Endometrial microvascular endothelial cells (primary cell): ENCODE results near the gene PRR36. TPM values are rescaled to one million over a fixed set of nuclear protein-coding genes. Genes with fewer than 3 reads are reported as not detected.

ENCODE experiments used
- in situ Hi-C: cut with HindIII; loops from 2 replicates; pipeline ENCODE4 v1.10.0; 2017; ENCODE audit warnings: low sequenced_read_pairs, low pct_unique_long_range_greater_than_20kb; ENCODE audit errors: inconsistent ontology term
- total RNA-seq: library from RNA; depleted of rRNA; stranded (reverse); fragments of >200 nt; gene quantifications from one replicate; pipeline ENCODE4 v1.2.3, GENCODE V29; 2015; ENCODE audit errors: inconsistent ontology term

PRR36 gene
- total RNA-seq, 1 donor from 2014 or later, result not detected

- in situ Hi-C loops, result no loop called here
Measured at GRCh38 chr19:7832781-7833180, 41.4 kb downstream of the PRR36 start.

DNA sequence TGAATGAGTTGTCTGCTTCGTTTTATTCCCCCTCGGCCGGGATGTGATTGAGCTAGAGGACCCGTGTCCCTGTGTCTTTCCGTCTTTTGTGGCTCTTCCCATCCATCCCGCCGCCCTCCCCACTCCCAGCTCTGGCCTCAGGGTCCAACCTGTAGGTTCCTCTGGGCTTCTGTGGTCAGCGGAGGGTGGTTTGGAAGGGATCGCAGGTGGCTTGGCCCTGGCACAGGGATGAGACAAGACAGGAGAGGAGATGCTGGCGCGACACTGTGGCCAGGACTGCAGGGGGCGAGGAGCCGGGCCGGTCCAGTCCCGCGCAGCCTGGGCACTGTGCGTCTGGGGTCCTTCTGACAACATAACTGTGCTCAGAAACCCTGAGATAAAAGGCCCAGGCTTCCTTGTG lies 42.2 kb downstream of the PRR36 start:
- in situ Hi-C loops, result no loop called here

DNA sequence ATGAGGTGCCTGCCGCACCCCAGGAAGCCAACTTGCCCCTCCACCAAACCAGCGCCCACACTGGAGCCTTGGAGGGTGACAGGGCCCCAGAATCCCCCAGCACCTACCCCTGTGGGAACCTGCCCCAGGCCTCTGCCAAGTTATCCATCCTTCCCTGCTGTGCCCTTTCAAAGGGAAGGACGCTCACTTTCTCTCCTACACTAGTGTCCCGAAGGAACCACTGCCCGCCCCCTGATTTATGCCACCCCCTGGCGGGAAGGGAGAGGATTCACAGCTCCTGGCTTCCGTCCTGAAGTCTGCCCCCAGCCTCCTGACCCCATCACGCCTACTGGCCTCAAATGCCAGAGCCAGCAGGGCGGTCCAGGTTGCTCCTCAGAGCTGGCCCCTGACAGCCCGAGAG lies 42.7 kb downstream of the PRR36 start:
- in situ Hi-C loops, result no loop called here

DNA sequence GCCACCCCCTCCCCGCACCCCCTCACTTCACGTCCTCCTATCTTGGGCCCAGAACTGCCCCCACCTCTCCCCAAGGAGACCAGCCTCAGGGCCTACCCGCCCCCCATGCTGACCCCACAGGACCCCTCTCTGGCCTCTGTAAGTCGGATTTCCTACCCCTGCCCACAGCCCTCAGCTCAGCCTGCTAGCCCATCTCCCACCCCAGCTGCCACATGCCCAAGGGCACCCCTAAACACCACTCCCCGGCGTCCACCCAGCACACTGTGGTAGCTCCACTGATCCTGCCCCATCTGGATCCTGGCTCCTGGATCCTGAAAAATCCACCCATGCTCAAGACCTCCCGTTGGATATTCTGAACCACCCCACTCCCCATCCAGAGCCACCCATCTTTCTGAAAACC lies 43.4 kb downstream of the PRR36 start:
- in situ Hi-C loops, result no loop called here

DNA sequence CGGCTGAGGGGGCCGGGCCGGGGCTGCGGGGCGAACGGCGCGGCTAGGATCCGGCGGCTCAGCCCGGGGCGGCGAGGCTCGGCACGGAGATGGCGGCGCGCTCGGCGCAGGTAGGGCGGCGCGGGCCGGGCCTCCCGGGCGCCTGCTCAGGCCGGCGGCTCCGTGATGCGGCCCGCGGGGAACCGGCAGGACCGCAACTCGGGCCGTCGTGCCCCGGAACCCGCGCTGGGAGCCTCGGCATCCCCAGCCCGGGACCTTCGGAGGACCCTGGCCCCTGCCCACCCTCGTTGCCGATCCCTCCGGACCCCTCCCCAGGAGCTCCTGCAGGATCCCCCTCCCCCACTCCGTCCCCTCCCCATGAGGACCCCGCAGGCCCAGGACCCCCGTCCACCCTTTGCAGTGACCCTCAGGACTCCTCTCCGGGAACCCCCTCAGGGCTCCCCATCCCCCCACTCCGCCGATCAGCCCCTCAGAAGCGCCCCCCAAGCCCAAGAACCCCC lies 43.9 kb downstream of the PRR36 start:
- in situ Hi-C loops, result no loop called here

GRCh38 chr19:7829561-7830271 lies 44.5 kb downstream of the PRR36 start, which contains the start of gene EVI5L:
Gene EVI5L (plus strand): TSS chr19:7830218. CDS start chr19:7846543, 16,325 bp downstream.
- in situ Hi-C loops, result no loop called here

DNA sequence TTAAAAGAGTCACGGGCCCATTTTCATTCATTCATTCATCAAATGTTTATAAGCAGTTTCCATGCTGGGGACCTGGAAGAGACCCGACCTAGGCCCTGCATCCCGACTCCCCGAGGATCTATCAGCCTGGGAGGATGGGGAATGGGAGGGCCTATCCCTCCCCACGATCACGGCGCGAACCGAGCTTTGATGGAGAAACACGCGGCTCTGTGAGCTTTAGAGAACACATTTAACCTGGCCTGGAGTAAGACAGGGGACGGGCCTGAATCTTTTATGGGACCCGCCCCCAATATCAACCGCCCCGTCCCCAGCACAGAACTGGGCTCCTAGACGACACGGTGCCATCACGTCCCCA lies 45.0 kb downstream of the PRR36 start:
- in situ Hi-C loops, result no loop called here

GRCh38 chr19:7823686-7824301 lies 50.4 kb downstream of the PRR36 start:
- in situ Hi-C loops, result no loop called here

DNA sequence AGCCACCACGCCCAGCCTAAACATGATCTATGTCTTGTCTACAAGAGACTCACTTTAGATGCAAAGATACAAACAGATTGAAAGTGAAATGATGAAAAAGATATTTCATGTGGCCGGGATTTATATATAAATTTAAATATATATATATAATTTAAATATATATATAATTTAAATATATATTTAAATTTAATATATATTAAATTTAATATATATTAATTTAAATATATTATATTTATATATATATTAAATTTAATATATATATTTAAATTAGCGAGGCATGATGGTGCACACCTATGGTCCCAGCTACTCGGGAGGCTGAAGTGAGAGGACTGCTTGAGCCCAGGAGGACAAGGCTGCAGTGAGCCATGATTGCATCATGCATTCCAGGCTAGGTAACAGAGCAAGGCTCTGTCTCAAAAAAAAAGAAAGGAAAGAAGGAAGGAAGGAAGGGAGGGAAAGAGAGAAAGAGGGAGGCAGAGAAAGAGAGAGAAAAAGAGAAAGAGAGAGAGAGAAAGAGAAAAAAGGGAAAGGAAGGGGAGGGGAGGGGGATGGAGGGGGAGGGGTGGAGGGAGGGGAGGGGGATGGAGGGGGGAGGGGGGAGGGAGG lies 51.2 kb downstream of the PRR36 start:
- in situ Hi-C loops, result no loop called here

DNA sequence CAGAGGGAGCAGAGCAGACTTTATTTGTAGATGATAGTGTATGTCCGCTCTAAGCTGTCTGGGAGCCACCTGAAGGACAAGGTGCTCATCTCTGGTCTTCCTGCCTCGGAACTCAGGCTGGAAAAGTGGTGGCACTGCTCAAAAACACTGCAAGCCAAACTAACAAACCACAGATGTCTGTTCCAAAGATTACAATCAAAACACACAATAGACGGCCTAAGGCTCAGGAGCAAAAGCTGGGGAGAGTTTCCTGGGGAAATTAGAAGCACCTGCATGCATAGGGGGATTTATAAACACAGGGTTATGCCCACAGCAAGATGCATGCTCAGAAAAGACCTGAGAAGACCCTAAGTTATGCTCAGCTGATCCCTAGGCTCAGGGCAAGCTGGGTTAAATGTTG lies 53.6 kb downstream of the PRR36 start:
- in situ Hi-C loops, result no loop called here

DNA sequence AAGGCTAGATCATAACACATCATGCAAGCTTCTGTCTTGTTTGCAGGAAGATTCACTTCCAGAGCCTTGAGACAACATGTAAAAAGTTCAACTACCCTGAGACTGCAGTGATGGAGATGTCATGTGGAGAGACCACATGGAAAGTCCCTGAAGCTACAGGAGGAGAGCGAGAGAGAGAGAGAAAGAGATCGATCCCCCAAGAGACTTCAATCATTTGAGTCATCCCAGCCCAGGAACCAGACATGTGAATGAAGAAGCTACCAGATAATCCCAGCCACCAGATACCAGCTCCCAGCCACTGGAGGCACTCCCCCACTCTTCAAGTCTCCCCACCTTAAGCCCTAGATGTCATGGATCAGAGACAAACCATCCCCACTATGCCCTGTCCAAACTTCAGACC lies 54.9 kb downstream of the PRR36 start:
- in situ Hi-C loops, result no loop called here

DNA sequence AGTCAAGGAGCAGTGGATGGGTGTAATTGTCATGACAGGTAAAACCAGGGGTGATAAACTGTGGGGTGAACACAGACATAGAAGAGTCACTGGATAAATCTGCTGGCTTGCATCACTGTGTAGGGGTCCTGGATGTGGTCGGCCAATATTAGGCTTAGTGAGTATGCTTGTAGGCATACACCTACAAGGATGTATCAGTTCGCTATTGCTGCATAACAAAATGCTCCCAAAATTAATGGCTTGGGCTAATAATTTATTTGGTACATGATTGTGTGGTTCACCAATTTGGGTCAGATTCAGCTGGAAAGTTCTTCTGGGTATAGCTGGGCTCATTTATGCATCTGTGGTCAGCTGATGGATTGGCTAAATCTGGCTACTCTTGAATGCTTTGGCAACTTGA lies 55.4 kb downstream of the PRR36 start:
- in situ Hi-C loops, result no loop called here

Other genes starting within 250 kb of the PRR36 start
- 39.7 TPM for gene XAB2, start 244.8 kb downstream of the PRR36 start, total RNA-seq
- 16.0 TPM for gene PET100, start 244.6 kb downstream of the PRR36 start, total RNA-seq
- not detected for gene PCP2, start 240.7 kb downstream of the PRR36 start, total RNA-seq
- gene STXBP2, start 237.3 kb downstream of the PRR36 start, total RNA-seq, result 29.8 TPM
- not detected for gene RETN, start 205.3 kb downstream of the PRR36 start, total RNA-seq
- gene MCEMP1, start 197.3 kb downstream of the PRR36 start, total RNA-seq, result not detected
- 81.6 TPM for gene TRAPPC5, start 193.6 kb downstream of the PRR36 start, total RNA-seq
- not detected for gene FCER2, start 172.3 kb downstream of the PRR36 start, total RNA-seq
- gene CLEC4G, start 142.3 kb downstream of the PRR36 start, total RNA-seq, result not detected
- not detected for gene CD209, start 126.9 kb downstream of the PRR36 start, total RNA-seq
- not detected for gene CLEC4M, start 111.1 kb downstream of the PRR36 start, total RNA-seq
- 23.2 TPM for gene EVI5L, start 44.2 kb downstream of the PRR36 start, total RNA-seq
- gene LRRC8E, start 14.1 kb upstream of the PRR36 start, total RNA-seq, result 1.9 TPM
- 13.3 TPM for gene MAP2K7, start 29.5 kb upstream of the PRR36 start, total RNA-seq
- gene TGFBR3L, start 40.4 kb upstream of the PRR36 start, total RNA-seq, result not detected
- gene SNAPC2, start 45.9 kb upstream of the PRR36 start, total RNA-seq, result 46.8 TPM
- 2.2 TPM for gene CTXN1, start 51.7 kb upstream of the PRR36 start, total RNA-seq
- 75.6 TPM for gene TIMM44, start 69.3 kb upstream of the PRR36 start, total RNA-seq
- 68.0 TPM for gene ELAVL1, start 131.3 kb upstream of the PRR36 start, total RNA-seq
- not detected for gene CCL25, start 178.4 kb upstream of the PRR36 start, total RNA-seq